ENCODE measurements around the gene CACNA1D.
"Not testable (repeated sequence)": the region's sequence is repeated elsewhere in the genome, so short reads cannot be mapped to it uniquely, and the experiment has no call there.

Gene CACNA1D

DNA sequence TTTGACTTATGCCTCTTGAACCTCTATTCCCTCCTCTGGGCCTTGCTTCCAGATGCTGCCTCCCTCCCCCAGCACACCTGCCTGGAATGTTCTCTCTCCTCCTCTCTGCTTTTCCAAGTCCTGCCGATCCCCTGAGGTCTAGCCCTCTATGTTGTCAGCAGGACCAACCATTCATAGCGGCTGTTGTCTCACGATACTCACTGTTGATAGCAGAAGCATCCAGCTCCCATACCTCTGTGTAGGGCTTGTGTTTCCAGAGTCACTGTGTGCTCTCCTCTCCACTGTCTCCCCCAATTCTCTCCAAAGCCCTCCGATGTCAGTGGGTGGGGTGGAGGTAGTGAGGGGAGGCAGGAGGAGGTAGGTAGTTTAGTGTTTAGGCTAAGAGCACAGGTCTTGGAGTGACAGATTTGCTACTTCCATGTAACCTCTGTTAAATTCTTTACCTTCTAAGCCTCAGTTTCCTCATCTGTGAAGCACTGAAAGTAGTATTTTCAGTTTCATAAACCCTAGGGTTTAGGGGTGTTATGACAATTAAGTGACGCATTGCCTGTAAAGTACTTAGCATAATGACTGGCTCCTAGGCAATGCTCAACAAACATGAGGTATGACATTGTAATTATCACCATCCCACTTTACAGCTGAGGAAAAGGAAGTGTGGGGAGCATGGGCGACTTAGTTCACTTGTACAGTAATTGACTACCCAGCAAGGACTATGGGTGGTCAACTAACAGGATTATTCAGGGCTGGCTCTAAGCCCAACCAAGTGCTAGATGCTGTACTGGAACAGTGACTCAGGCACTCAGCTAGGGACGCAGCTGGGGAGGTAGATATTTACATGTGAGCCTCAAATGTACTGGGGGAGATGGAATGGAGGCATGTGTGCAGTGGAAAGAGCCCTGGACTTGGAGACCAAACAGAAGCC lies 122.8 kb downstream of the CACNA1D start:
- DNase-seq (ENCODE audit: low spot score) = no peak

DNA sequence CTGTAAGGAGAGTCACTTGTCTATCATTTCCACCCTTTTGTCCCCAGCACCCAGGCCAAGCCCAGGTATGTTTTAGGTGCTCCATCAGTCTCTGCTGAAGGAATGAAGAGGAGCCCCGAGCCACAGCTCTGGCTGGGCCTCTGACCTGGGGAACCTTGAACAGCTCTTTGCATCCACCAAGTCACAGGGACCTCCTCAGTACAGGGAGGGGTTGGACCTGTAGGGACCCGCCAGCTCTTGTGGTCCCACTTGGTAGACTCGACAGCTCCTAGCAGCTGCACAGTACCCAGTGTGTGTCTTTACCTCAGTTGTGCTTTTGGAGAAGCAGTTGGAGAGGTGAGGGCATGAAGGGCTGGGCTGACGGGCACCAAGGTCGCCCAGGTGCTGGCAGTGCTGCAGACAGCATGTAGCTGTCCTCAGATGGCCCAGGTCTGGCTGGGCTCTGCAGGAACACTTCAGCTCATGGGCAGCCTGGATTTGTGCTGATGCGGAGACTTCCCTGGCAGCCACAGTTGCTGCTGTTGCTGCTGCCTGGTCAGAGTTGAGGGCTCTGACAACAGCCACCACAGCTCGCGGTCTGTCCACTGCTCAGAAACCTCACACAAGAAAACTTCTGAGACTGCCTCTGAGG lies 123.6 kb downstream of the CACNA1D start:
- DNase-seq (ENCODE audit: low spot score) = no peak

DNA sequence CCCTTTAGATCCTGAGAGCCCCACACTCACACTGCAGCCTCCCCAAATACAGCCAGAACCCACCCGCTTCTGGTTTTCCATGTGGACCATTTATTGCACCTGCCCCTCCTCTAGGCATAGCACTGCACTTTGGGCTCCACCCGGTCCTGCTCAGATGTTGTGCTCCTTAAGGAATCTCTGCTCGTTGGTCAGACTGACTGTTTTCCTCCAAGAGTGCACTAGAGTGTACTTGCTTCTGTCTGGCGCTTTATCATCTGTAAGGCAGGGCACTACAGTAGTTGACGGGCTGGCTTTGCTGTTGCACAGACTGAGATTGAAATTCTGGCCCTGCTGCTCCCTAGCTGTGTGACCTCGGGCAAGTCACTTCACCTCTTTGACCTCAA lies 124.1 kb downstream of the CACNA1D start:
- DNase-seq (ENCODE audit: low spot score) = no peak

DNA sequence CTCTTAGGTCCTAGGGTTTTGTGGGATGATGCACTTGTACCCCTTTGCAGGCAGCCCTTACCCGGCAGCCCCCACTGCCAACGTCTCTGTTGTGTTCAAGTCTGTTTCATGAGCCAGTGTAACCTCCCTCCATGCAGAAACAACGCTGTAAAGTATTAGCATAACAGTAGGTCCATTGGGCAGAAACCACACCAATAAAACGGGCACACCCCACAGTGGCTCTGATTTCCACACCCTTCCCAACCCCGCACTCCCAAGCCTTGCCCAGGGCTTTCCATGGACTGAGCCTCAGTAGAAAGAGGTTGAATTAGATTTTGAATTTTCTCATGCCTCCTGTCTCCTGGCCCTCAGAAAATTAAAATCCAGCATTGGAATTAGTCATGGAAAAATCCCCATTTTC lies 124.5 kb downstream of the CACNA1D start:
- DNase-seq (ENCODE audit: low spot score) = no peak

DNA sequence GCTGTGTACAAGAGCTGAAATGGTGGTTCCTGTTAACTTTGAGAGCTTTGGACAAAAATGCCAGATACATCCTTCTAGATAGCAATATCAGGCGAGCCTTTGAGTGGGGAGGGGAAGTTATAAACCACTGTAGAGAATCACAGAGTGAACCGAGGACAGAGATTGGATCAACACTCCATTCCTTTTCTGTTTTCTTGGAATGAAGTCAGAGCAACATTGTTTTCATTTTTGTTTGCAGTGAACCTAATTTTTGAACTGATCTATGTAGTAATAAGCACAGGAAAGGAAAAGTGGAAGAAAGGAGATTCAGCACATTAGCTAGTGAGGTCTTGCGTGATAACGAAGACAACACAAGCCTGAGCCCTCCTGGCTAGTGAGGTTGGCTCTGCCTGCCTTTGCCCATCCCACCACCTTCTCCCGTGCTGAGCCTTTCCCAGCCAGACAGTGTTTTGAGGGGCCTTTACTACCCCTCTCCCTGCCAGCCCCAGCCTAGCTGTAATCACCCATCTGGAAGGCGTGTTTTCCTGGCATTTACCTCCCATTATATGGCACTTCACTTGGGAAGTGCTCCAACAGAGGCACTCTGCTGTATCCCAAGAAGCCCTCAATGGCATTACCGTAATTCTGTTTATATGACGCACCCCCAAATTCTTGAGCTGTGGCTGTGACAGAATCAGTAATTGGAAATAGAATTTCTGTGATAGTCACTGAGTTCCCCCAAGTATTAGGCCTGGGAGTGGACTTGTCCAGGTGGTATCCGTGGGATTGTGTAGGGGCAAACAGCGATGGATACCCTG lies 129.8 kb downstream of the CACNA1D start:
- no peak for DNase-seq (ENCODE audit: low spot score)

DNA sequence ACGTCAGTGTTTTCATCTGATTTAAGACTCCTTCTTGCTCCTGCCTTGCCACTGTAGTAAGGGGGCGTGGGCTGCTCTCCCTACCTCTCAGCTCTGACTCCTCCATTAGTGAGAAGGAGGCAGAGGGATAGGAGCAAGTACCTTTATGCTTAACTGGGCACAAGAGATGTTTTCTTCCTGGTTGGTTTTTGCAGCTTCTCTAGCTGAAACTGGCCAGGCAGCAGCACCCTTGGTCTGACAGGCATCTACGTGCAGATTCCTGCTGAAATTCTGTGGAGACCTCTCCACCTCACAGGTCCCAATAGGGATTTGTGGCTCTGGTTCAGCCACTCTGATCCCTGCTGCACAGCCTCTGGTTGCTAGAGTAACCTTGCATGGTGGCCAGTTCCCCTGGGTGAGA lies 132.5 kb downstream of the CACNA1D start:
- no peak for DNase-seq (ENCODE audit: low spot score)

DNA sequence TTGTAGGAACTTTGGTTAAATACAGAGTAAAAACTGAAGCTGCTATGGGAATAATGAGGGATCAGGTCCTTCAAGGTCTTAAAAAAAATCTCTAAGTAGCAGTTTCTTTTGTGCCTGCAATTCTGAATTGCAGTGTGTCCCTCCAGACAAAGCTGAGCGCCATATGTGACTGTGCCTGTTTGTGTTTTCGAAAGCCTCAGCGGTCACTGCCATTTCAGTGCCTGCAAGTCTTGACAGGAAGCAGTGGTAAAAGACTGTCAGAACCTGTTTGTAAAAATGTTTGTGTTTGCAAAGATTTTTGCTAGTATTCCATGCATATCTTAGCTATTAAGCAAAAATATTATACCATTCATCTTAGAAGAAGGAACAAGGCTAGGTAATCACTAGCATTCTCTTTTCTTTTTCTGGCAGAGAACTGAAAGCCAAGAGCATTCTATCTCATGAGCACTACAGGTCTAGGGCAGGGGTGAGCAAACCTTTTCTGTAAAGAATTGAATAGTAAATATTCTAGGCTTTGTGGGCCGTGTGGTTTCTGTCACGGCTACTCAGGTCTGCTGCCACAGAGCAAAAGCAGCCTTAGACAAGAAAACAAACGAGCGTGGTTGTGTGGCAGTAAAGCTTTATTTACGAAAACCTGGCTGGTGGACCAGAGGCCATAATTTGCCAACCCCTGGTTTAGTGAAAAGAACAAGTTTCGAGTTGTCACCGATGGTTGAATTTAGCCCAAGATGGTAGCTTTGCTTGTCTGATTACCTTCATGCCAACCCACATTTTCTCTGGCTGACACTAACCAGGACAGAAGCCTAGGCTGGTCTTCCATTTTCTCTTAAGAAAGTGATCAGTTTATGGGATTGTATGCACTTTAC lies 134.4 kb downstream of the CACNA1D start:
- no peak for DNase-seq (ENCODE audit: low spot score)

DNA sequence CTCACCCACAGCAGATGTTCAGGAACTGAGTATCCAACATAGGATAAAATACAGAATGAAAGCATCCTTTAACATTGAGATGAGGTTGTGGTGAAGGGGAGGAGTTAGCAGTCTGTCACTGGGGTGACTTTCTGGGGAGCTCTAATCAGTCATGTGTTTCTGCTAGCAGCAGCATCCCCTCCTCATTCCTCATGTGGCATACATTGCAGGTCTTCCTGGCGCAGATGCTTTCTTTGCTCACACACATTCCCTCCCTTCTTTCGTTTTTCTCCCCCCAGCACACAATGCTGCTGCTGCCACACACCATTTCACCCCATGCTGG lies 135.0 kb downstream of the CACNA1D start:
- DNase-seq (ENCODE audit: low spot score) = no peak

DNA sequence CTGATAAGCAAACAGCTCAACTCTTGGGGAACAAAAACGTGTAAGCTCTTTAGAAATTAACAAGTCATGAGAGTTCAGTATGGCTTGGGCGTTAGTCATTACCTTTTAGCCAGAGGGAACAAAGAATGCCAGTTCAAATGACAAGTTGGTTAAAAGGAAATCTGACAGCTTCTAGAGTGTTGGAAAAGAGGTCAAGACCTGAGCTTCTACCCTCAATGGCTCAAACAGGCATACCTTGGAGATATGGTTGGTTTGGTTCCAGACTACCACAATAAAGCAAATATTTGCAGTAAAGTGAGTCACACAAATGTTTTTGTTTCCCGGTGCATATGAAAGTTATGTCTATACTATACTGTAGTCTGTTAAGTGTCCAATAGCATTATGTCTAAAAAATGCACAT lies 136.1 kb downstream of the CACNA1D start:
- no peak for DNase-seq (ENCODE audit: low spot score)

DNA sequence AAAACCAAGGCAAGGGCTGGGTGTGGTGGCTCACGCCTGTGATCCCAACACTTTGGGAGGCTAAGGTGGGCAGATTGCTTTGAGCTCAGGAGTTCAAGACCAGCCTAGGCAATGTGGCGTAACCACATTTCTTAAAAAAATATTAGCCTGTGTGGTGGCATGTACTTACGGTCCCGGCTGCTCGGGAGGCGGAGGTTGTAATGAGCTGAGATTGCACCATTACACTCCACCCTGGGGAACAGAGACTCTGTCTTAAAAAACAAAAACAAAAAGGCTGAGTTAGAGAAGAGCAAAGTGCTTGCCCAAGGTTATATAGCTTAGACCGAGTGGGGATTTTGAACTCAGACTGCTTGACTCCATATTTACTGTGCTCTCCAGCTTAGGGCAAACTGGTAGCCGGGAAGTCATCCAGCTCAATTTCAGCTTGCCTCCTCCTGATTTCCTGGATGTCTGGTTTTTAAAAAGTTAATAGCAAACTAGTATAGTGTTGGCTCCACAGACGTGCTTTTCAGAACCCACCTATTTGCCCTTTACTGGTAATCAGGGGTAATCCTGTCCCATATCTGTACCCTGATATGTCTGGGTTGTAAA lies 138.9 kb downstream of the CACNA1D start:
- no peak for DNase-seq (ENCODE audit: low spot score)

DNA sequence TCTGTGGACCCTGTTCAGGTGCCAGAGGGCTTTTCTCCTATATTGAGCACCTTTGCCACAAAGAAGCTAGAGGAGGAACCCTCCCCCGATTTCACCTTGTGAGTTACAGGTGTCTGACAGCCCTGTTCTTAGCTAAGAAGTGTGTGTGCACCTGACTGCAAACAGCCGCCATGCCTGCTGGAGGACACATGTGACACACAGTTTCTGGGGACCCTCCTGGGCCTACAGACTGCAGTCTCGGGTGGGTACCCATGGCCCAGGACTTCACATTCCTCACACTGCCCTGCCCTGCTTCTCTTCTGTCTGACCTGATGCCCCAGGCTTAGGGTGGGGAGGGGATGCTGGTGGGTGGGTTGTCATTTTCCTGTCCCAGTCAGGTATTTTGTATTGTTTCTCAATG lies 140.6 kb downstream of the CACNA1D start:
- no peak for DNase-seq (ENCODE audit: low spot score)

DNA sequence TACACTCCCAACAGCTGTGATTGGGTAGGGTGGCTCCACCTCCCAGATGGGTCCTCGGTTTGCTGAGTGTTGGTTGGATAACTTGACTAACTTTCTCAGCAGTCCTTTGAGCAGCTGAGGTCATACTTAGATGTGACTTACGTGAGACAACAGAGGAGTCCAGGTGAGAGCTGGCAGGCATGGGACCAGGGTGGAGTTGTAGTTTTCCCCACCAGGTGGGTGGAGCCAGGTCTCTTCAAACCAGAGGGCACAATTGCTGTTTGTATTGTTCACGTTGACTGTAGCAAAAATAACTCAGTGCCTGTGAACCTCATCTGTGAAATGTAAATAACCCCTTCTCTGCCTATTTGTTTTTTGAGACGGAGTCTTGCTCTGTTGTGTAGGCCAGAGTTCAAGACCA lies 144.4 kb downstream of the CACNA1D start:
- DNase-seq (ENCODE audit: low spot score) = not testable (repeated sequence)

DNA sequence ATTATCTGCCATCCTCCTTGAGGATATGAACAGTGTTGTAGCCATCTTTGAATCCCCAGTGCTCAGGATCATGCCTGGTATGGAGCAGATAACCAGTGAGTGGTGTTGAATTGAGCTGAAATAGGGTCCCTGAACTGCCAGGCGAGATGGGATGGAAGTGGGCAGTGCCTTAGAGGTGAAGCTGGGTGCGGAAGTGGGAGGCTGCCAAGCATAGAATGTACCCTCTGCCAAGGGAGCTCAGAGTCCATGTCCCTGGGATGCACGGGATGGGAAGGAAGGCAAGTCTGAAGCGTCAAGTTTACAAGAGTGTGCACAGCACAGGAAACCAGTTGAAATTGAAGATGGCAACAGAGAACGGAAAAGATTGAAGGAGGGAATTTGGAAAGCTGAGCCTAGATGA lies 147.0 kb downstream of the CACNA1D start:
- no peak for DNase-seq (ENCODE audit: low spot score)

DNA sequence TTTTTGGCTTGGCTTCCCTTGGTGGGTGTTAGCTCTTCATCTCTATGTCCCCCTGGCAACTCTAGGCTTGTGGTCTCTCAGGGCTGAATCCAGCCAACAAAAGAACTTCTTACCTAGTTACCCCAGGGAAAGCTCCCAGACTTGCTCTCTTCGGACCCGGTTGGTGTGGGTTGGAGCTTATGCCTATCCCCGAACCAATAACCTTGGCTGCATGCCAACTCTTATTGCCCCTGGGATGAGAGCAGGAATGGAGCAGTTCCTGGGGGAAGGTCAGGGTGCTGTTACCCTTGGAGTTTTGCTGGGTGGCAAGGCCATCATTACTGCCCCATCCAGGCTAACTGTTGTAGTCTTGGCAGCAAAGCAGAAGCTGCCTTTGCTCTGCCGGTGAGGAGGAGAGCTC lies 147.8 kb downstream of the CACNA1D start:
- DNase-seq (ENCODE audit: low spot score) = no peak

DNA sequence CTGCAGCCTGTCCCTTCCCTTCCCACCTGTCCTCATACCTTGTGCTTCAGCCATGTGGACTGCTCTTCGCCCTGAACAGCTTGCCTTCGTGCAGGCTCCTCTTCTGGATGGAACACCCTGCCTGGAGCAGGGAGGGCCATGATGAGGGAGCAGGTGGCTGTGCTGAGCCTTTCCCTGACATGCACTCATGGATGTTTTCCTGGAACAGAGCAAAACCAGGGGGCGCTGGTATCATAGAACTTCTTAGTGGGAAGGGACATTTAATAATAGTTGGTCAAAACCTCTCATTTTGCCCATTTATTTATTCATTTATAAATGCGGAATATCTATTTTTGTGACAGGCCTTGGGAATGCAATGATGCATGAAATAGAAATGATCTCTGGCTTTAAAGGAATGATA lies 149.3 kb downstream of the CACNA1D start:
- no peak for DNase-seq (ENCODE audit: low spot score)

DNA sequence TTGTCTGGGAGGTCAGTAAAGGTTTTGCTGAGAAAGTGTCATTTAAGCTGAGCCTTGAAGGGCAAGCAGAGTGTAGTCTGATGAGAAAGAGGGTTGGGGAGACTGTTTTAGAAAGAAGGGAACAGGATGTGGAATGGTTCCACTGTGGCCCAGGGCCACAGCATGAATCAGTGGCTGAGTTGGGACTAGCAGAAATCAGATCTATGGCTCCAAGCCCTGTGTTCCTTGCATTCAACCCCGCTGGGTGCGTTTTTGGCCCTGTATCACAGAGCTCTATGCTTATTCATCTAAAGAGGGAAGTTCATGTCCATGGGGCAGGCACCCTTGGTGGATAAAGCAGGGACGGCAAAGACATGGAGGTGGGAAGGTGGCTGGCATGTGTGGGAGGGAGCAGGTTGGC lies 151.3 kb downstream of the CACNA1D start:
- no peak for DNase-seq (ENCODE audit: low spot score)

DNA sequence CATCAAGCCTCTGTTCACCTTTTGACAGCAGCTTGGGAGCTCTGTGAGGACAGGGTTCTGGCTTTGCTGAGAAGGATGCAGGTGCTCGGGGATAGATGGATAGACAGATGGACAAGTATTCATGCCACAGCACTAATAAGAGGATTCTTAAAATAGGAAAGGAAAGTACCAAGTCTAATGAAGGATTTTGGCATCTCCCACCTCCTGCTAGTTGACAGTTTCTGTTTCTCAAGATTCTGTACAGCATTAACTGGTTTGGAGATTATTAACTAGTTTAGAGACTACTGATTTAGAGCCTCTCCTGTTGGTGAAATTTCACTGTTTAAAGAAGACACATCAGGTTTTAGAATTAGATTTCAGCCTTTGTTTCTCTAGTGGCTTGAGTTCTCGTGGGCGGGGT lies 152.3 kb downstream of the CACNA1D start:
- DNase-seq (ENCODE audit: low spot score) = no peak

DNA sequence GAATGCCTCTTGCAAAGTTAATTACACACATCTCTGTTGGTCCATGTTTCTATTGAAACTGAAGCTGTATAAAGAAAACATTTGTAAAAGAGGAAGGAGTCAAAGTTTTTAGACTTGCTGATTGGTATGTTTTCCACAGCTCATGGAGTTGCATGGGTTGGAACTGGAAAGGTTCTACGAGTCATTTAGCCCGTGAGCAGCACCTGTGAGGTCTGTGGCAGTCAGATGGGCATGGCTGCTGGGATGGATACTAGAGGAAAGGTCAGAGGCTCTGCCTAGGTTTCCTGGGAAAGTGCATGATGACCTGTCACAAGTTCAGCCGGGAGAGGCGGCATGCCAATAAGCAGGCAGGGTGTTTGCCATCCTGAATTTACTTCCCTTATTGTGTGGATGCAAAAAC lies 155.4 kb downstream of the CACNA1D start:
- no peak for DNase-seq (ENCODE audit: low spot score)

DNA sequence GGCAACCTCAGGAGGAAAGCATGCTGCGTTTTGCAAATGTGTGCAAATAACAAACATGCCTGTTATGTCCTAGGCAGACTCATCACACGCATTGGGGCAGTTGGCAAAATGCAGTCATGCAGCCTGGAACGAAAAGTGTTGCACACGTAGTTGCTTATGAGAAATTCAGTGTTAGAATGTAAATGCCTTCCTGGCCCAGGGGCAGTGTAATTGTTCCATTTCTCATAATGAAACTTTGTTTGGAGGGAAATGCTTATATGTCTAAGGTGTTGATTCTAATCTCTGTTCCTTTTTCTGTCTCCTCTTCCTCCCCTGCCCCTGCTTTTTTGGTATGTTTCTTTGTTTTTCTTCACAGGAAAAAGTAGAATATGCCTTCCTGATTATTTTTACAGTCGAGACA lies 156.0 kb downstream of the CACNA1D start:
- no peak for DNase-seq (ENCODE audit: low spot score)

DNA sequence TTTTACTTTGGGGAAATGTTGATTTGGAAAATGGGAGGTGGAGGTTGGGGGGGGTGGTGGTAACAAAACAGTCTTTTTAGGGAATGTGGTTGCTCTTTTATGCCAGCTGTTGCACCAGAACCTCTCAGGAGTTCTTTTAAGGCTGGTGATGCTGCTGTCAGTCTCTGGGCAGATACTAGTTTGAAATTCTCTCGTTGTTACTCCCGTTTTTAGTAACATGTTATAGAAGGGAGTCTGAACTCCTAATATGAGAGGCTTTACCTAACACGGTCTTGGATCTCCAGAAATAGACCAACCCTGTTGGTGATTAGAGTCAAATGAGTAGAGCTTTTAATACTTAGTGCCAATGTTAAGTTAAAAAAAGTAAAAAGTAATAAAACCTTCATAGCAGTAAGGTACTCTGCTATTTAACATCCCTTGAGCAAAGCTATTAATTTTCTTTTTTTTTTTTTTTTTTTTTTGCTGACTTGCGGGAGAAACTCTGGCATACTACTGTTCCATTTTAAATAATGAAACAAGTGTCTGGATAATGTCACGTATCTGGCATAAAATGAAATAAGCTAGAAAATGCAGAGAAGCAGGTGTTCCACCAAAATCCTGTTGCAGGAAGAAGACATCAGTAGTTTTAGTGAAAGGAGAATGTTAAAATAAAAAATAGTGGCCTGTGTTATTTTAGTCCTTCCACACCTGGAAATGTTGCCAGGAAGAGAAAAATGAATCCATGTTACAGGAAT lies 156.7 kb downstream of the CACNA1D start:
- DNase-seq (ENCODE audit: low spot score) = no peak

DNA sequence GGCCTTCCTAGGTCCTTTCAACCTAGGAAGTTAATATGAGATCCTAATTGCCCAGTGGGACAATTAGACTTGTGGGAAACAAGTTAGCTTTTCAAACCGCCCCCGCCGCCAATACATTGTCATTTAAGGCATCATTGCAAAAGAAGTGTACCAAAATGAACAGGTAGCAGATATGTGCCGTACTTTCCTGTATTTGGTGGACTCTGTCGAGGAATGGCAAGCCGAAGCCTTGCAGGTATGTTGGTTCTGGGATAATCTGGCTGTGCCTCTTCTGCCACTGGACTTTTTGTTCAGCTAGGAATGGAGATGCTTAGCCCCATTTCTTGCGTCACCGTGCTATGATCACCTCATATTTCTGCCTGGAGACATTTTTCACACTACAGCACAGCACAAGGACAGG lies 157.5 kb downstream of the CACNA1D start:
- DNase-seq (ENCODE audit: low spot score) = no peak

Measured in AG08396 (cell line).